Karpas-422 (cell line): ENCODE measurements around the gene DPP6. TPM values are rescaled to one million over a fixed set of nuclear protein-coding genes. Genes with fewer than 3 reads are reported as not detected.
A peak's percentile ranks its signal among the peaks of the same experiment; 100 is the strongest.

Experiments used
- DNase-seq: peaks from one replicate; pipeline ENCODE4 v3.0.0-alpha.2; 2015
- H2AFZ ChIP-seq: fragments of 200-600 bp; sonication (generic); 2 replicates; pipeline ENCODE4 v1.6.1; 2014; ENCODE audit warnings: antibody characterized with exemption, low read length, mixed read lengths
- H3K27ac ChIP-seq: fragments of 200-600 bp; sonication (generic); 2 replicates; pipeline ENCODE4 v1.5.1; 2014; ENCODE audit warnings: mild to moderate bottlenecking, low read length, moderate library complexity
- H3K27me3 ChIP-seq: fragments of 200-600 bp; sonication (generic); 2 replicates; pipeline ENCODE4 v1.6.1; 2014; ENCODE audit warnings: low read length, mixed read lengths
- H3K36me3 ChIP-seq: fragments of 200-600 bp; sonication (generic); 2 replicates; pipeline ENCODE4 v1.6.1; 2014; ENCODE audit warnings: low read length, mixed read lengths; ENCODE audit not compliant: insufficient read depth
- H3K4me1 ChIP-seq: fragments of 200-600 bp; sonication (generic); 2 replicates; pipeline ENCODE4 v1.6.1; 2014; ENCODE audit warnings: mild to moderate bottlenecking, low read length, mixed read lengths
- H3K4me2 ChIP-seq: fragments of 200-600 bp; sonication (generic); 2 replicates; pipeline ENCODE4 v1.6.1; 2014; ENCODE audit warnings: low read length, low read depth, mild to moderate bottlenecking; ENCODE audit not compliant: poor library complexity, severe bottlenecking
- H3K4me3 ChIP-seq: fragments of 200-600 bp; sonication (generic); 2 replicates; pipeline ENCODE4 v1.5.1; 2014; ENCODE audit warnings: mild to moderate bottlenecking, antibody characterized with exemption, low read length, mixed read lengths
- H3K79me2 ChIP-seq: fragments of 200-600 bp; sonication (generic); 2 replicates; pipeline ENCODE4 v1.6.1; 2014; ENCODE audit warnings: mild to moderate bottlenecking, low read length, mixed read lengths
- H3K9ac ChIP-seq: fragments of 200-600 bp; sonication (generic); 2 replicates; pipeline ENCODE4 v1.6.0; 2014; ENCODE audit warnings: low read length
- H3K9me2 ChIP-seq: fragments of 200-600 bp; sonication (generic), shearing (Covaris generic); replicated peaks from 2 replicates; pipeline ENCODE4 v1.6.0; 2014; ENCODE audit warnings: mild to moderate bottlenecking, low read length, moderate library complexity; ENCODE audit not compliant: insufficient read depth
- H3K9me3 ChIP-seq: fragments of 300-700, 200-600 bp; sonication (generic); 2 replicates; pipeline ENCODE4 v1.6.1; 2014; ENCODE audit warnings: low read length, mixed read lengths
- H4K20me1 ChIP-seq: fragments of 200-600 bp; sonication (generic); 2 replicates; pipeline ENCODE4 v1.6.1; 2014; ENCODE audit warnings: mild to moderate bottlenecking, antibody characterized with exemption, low read length, low read depth; ENCODE audit not compliant: insufficient read depth
- total RNA-seq: library from RNA; depleted of rRNA; stranded (reverse); fragments of >200 nt; shearing (Covaris generic); gene quantifications from 2 replicates; pipeline ENCODE4 v1.2.3, GENCODE V29; 2014; ENCODE audit warnings: low replicate concordance

The DPP6 gene
- total RNA-seq, 1 experiment from 2014 or later: not detected

GRCh38 chr7:154578336-154578735, 526.1 kb downstream of the DPP6 start:
- Histone ChIP-seq H3K79me2 (no peaks in the 10 kb centered on the region), H4K20me1 (no peaks in the 10 kb centered on the region), H2AFZ (no peak overlapping the region), H3K27ac (no peak overlapping the region), H3K4me2 (no peak overlapping the region), H3K4me1 (no peaks in the 10 kb centered on the region), H3K36me3 (no peaks in the 10 kb centered on the region), H3K9me3 (peaks cover 12% of the 10 kb centered on the region), H3K4me3 (no peak overlapping the region), H3K9ac (no peak overlapping the region), H3K27me3 (no peaks in the 10 kb centered on the region), H3K9me2 (no peaks in the 10 kb centered on the region)
- DNase-seq: no peak

DNA sequence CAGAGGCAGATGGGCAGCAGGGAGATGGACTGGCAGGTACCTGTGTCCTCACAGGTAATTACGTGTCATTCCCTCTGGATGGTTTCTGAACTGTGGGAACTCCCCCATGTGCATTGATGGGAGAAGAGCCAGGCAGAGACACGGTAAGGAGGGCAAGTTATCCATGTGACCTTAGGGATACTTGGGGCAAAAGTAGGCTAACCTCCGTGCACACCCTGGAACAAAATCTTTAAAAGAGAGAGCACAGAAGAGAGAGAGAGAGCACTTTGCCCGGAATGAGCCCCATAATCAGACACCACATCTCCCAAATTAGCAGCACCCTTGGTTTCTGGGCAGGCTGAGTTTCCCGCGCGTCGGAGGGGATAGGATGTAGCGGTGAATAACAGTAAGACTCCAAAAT, 527.5 kb downstream of the DPP6 start:
- Histone ChIP-seq H3K79me2 (no peaks in the 10 kb centered on the region), H3K9ac (no peak overlapping the region), H3K27ac (no peak overlapping the region), H3K36me3 (no peaks in the 10 kb centered on the region), H3K9me2 (no peaks in the 10 kb centered on the region), H3K4me1 (no peaks in the 10 kb centered on the region), H4K20me1 (no peaks in the 10 kb centered on the region), H3K27me3 (no peaks in the 10 kb centered on the region), H3K9me3 (peaks cover 6% of the 10 kb centered on the region), H3K4me2 (no peak overlapping the region), H3K4me3 (no peak overlapping the region), H2AFZ (no peak overlapping the region)
- no peak for DNase-seq

DNA sequence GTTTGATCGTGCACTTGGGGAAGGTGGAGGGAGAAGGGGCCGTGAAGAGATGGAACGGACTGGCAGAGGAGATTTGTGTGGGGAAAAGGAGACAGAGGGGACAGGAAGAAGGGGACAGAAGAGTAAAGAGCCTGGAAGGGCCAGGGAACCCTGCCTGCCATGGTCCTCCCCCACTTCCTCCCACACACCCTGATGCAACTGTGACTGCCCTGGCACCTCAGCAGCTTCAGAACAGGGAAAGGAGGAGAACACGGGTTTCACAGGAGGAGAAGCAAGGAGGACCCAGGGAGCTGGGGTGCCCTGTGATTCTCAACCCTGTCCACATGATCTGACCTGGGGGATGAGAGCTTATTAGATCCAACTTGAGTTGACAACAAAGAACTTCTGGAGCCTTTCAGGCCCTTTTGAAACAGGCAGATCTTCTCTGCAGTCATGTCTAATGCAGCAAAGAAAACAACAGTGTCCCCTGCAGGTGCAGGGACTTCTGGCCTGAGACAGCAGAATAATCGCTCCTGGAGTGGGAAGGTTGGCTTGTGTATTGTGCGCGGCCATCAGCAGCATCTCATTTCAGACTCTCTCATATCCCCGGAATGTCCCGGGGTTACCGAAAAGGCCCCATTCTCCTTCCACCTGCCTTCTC, 529.2 kb downstream of the DPP6 start:
- H3K27me3 ChIP-seq: no peaks in the 10 kb centered on the region
- no peak for DNase-seq
- H3K9me3 ChIP-seq: no peaks in the 10 kb centered on the region
- H4K20me1 ChIP-seq: no peaks in the 10 kb centered on the region
- no peaks in the 10 kb centered on the region for H3K9me2 ChIP-seq
- no peaks in the 10 kb centered on the region for H3K4me1 ChIP-seq
- H2AFZ ChIP-seq: no peak overlapping the region
- no peak overlapping the region for H3K4me3 ChIP-seq
- H3K9ac ChIP-seq: no peak overlapping the region
- H3K27ac ChIP-seq: no peak overlapping the region
- H3K79me2 ChIP-seq: no peaks in the 10 kb centered on the region
- no peaks in the 10 kb centered on the region for H3K36me3 ChIP-seq
- H3K4me2 ChIP-seq: no peak overlapping the region

DNA sequence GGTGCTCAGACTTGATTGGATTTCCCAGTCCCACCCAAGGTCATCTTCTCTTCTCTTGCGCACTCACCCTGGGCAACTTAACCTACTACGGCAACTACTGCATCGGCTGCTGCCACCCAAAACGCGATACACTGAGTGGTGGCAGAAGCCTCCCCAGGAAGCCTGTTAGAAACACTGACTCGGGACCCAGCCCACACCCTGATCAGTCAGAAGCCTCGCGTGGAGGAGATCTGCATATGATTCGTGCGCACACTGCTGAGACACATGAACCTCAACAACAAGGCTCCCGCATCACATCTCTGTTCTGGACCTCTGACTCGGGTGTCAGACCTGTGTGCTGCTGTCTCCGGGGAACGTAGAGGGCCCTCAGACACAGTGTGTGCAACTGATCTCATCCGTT, 531.3 kb downstream of the DPP6 start:
- H3K27ac ChIP-seq: no peak overlapping the region
- no peaks in the 10 kb centered on the region for H3K9me2 ChIP-seq
- no peaks in the 10 kb centered on the region for H3K79me2 ChIP-seq
- no peaks in the 10 kb centered on the region for H4K20me1 ChIP-seq
- no peaks in the 10 kb centered on the region for H3K36me3 ChIP-seq
- H3K27me3 ChIP-seq: no peaks in the 10 kb centered on the region
- no peak overlapping the region for H3K4me3 ChIP-seq
- no peak for DNase-seq
- H3K9ac ChIP-seq: no peak overlapping the region
- H3K4me2 ChIP-seq: no peak overlapping the region
- no peak overlapping the region for H2AFZ ChIP-seq
- H3K4me1 ChIP-seq: no peaks in the 10 kb centered on the region
- no peaks in the 10 kb centered on the region for H3K9me3 ChIP-seq

DNA sequence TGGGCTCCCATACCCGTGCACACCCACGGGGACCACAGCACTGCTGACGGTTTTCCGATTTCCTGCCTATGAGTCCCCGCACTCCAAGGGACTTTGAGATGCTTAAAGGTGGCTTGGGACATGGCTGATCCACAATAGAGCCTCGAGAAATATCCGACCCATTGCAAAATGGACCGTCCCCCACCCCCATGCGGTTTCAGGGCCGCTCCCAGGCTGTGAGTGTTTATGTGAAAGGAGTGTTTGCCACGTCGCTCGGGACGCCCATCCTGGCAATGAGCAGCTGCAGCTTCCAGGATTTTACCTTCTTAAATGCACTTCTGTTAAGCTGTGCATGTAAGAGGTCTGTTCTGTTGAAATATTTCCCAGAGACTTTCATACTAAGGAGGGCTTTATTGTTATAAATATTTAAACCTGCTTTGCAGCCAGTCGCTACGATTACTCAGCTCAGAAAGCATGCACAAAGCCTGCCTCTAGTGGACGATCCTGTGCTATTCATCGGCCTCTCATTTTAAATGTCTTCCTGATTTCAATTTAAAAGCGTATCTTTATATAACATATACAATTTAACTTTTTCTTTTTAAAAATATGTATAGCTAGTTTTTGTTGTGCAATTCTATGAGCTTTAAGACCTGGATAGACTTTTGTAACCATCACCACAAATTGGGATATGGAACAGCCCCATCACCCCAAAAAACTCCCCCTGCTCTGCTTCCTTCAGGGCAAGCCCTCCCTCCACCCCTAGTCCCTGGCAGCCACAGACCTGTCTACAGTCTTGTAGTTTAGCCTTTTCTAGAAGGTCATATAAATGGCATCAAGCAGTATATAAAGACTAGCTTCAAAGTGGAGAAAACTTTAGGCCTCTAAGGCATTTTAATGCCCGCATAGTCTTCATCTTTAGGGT, 532.4 kb downstream of the DPP6 start:
- Histone ChIP-seq H2AFZ (no peak overlapping the region), H3K36me3 (no peaks in the 10 kb centered on the region), H3K27me3 (no peaks in the 10 kb centered on the region), H3K4me3 (no peak overlapping the region), H3K79me2 (no peaks in the 10 kb centered on the region), H3K9ac (no peak overlapping the region), H3K4me2 (no peak overlapping the region), H3K4me1 (no peaks in the 10 kb centered on the region), H4K20me1 (no peaks in the 10 kb centered on the region), H3K9me2 (no peaks in the 10 kb centered on the region), H3K9me3 (no peaks in the 10 kb centered on the region), H3K27ac (no peak overlapping the region)
- DNase-seq: peak; percentile 46

GRCh38 chr7:154587792-154588191, 535.6 kb downstream of the DPP6 start:
- Histone ChIP-seq H3K36me3 (no peaks in the 10 kb centered on the region), H3K27me3 (no peaks in the 10 kb centered on the region), H3K27ac (no peak overlapping the region), H3K4me1 (no peaks in the 10 kb centered on the region), H3K79me2 (no peaks in the 10 kb centered on the region), H3K9me3 (no peaks in the 10 kb centered on the region), H3K4me3 (no peak overlapping the region), H3K4me2 (no peak overlapping the region), H3K9ac (no peak overlapping the region), H3K9me2 (no peaks in the 10 kb centered on the region), H4K20me1 (no peaks in the 10 kb centered on the region), H2AFZ (no peak overlapping the region)
- no peak for DNase-seq

DNA sequence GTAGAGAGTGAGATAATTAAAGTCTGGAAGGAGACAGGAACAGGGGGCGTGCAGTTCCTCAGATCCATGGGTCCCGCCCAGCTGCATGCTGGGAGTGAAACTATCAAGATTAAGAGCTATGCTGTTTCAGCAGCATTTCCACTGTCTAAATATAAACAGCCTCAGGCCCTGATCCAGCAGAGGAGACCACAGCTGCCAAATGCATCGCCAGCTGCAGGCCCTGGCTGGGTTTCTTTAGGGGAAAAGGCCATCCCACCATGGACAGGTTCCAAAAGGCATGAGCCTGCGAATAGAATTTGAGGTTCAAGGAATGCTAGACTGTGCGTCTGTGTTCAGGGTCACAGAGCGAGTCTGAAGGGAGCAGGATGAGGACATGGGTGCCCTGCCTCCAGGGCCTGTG, 539.3 kb downstream of the DPP6 start:
- Histone ChIP-seq H3K4me2 (no peak overlapping the region), H3K9me2 (no peaks in the 10 kb centered on the region), H4K20me1 (no peaks in the 10 kb centered on the region), H3K27ac (no peak overlapping the region), H3K9me3 (no peaks in the 10 kb centered on the region), H3K4me1 (no peaks in the 10 kb centered on the region), H3K79me2 (no peaks in the 10 kb centered on the region), H3K36me3 (no peaks in the 10 kb centered on the region), H3K27me3 (no peaks in the 10 kb centered on the region), H3K4me3 (no peak overlapping the region), H3K9ac (no peak overlapping the region), H2AFZ (no peak overlapping the region)
- DNase-seq: no peak

DNA sequence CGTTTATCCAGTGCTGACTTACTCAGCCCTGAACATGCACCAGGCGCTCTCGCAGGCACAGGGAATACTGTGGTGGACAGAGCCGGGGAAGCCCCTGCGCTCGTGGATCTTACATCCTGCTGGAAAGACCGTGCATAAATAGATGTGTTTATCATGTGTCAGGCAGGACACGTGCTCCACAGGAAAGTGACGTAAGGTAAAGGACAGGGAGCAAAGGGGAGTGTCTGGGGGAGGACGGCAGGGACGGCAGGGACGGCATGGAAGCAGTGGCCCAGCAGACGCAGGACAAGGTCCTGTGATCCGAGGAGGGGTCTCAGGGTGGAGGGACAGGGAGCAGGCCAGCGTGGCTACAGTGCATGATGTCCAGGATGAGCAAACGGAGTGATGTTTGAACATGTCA, 540.2 kb downstream of the DPP6 start:
- H3K4me2 ChIP-seq: no peak overlapping the region
- no peaks in the 10 kb centered on the region for H3K79me2 ChIP-seq
- no peaks in the 10 kb centered on the region for H4K20me1 ChIP-seq
- H3K27me3 ChIP-seq: no peaks in the 10 kb centered on the region
- H3K9ac ChIP-seq: no peak overlapping the region
- no peaks in the 10 kb centered on the region for H3K9me3 ChIP-seq
- H3K36me3 ChIP-seq: no peaks in the 10 kb centered on the region
- H3K9me2 ChIP-seq: no peaks in the 10 kb centered on the region
- no peak for DNase-seq
- no peak overlapping the region for H3K4me3 ChIP-seq
- no peak overlapping the region for H2AFZ ChIP-seq
- no peaks in the 10 kb centered on the region for H3K4me1 ChIP-seq
- H3K27ac ChIP-seq: no peak overlapping the region
